G401 (cell line): ENCODE measurements around the gene HSD17B10. TPM values are rescaled to one million over a fixed set of nuclear protein-coding genes. Genes with fewer than 3 reads are reported as not detected.

Experiments used
- total RNA-seq: library from RNA; depleted of rRNA; stranded (reverse); fragments of >200 nt; shearing (Covaris generic); gene quantifications from 2 replicates; pipeline ENCODE4 v1.2.3, GENCODE V29; 2014; rRNA removed

Gene HSD17B10
- total RNA-seq, 1 experiment from 2014 or later, result 190 TPM

Other genes with a start within 250 kb of the HSD17B10 start
- gene KDM5C, start 209.2 kb downstream of the HSD17B10 start, total RNA-seq, result 69.8 and 76.3 TPM in 2 replicates
- gene IQSEC2, start 152.8 kb downstream of the HSD17B10 start, total RNA-seq, result 16.0 and 18.4 TPM in 2 replicates
- gene SMC1A, start 11.7 kb downstream of the HSD17B10 start, total RNA-seq, result 5.7 and 24.8 TPM in 2 replicates
- gene RIBC1, start 11.5 kb downstream of the HSD17B10 start, total RNA-seq, result 1.4 and 3.5 TPM in 2 replicates